Activated naive CD8-positive, alpha-beta T cell treated with anti-CD3 and anti-CD28 coated beads, Interleukin-2, amount 50 U/mL, for 24 hours (primary cell): Measurements from ENCODE around the gene GABBR1.
A peak's percentile ranks its signal among the peaks of the same experiment; 100 is the strongest.
"Not testable (repeated sequence)": the region's sequence is repeated elsewhere in the genome, so short reads cannot be mapped to it uniquely, and the experiment has no call there.

Experiments
- ATAC-seq: fragments of 150-1000 bp; cut with Tn5 transposase; one replicate; pipeline ENCODE4 v1.10.0; 2021
- DNase-seq: peaks from one replicate; pipeline ENCODE4 v3.0.0; 2021
- H3K27ac Mint-ChIP-seq: one replicate; pipeline ENCODE4 v1.8.0; 2021; ENCODE audit warnings: mild to moderate bottlenecking, mixed read lengths
- H3K27me3 Mint-ChIP-seq: one replicate; pipeline ENCODE4 v1.8.0; 2021; ENCODE audit warnings: mixed read lengths
- H3K36me3 Mint-ChIP-seq: one replicate; pipeline ENCODE4 v1.8.0; 2021; ENCODE audit warnings: low read depth, mixed read lengths
- H3K4me1 Mint-ChIP-seq: one replicate; pipeline ENCODE4 v1.8.0; 2021; ENCODE audit warnings: mixed read lengths
- H3K4me3 Mint-ChIP-seq: one replicate; pipeline ENCODE4 v1.8.0; 2021; ENCODE audit warnings: mild to moderate bottlenecking, moderate library complexity, mixed read lengths
- H3K9me3 Mint-ChIP-seq: one replicate; pipeline ENCODE4 v1.8.0; 2021; ENCODE audit warnings: mixed read lengths

GABBR1 gene

GRCh38 chr6:29632789-29633533 is at the start of gene GABBR1:
TSS of gene GABBR1 (minus strand) at chr6:29633183. CDS start at chr6:29632385, 798 bp downstream.
- Mint-ChIP-seq H3K9me3 (no peaks in the 10 kb centered on the region), H3K4me1 (peaks cover 43% of the 10 kb centered on the region), H3K4me3 (peak within 1 kb of the TSS; percentile 86), H3K36me3 (peaks cover 2% of the 10 kb centered on the region), H3K27me3 (peaks cover 10% of the 10 kb centered on the region), H3K27ac (peak within 1 kb of the TSS; percentile 68)
- DNase-seq (peak; percentile 74), ATAC-seq (peak; percentile 81)

GRCh38 chr6:29681811-29682210 is 48.8 kb upstream of the GABBR1 start:
- no peaks in the 10 kb centered on the region for H3K36me3 Mint-ChIP-seq
- DNase-seq (no peak), ATAC-seq (no peak)
- no peak overlapping the region for H3K4me3 Mint-ChIP-seq
- no peaks in the 10 kb centered on the region for H3K4me1 Mint-ChIP-seq
- H3K27ac Mint-ChIP-seq = no peak overlapping the region
- no peaks in the 10 kb centered on the region for H3K9me3 Mint-ChIP-seq
- H3K27me3 Mint-ChIP-seq = peaks cover 11% of the 10 kb centered on the region

GRCh38 chr6:29680904-29681303 is 47.9 kb upstream of the GABBR1 start, which contains the start of gene ZFP57:
TSS of gene ZFP57 (minus strand) at chr6:29681152. CDS start at chr6:29677003, 4,149 bp downstream.
- no peaks in the 10 kb centered on the region for H3K4me1 Mint-ChIP-seq
- H3K27ac Mint-ChIP-seq = no peak within 1 kb of the TSS
- no peak within 1 kb of the TSS for H3K4me3 Mint-ChIP-seq
- ATAC-seq (no peak), DNase-seq (no peak)
- peaks cover 11% of the 10 kb centered on the region for H3K27me3 Mint-ChIP-seq
- no peaks in the 10 kb centered on the region for H3K9me3 Mint-ChIP-seq
- H3K36me3 Mint-ChIP-seq = no peaks in the 10 kb centered on the region

- no peak for ATAC-seq
Observed at GRCh38 chr6:29680416-29680815, 47.4 kb upstream of the GABBR1 start.

DNA sequence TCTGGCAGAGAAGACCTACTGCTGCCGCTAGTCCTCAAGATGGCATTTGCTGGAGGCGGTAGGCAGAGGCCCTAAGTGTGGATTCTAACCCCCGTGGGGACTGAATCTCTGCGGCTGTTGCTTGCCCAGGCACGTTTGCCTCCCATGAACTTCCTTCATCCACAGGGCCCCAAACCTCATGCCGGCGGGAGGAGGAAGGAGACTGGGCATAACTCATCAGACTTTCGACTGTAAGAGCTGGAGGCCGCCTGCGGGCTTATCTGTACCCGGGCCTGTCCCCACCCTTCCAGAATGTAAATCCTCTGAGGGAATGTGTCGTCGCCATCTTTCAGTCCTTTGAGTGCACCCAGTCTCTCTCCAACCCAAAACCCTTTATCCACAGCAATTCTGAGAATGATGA is 47.0 kb upstream of the GABBR1 start:
- Mint-ChIP-seq H3K4me1 (no peaks in the 10 kb centered on the region), H3K27me3 (peaks cover 11% of the 10 kb centered on the region), H3K27ac (no peak overlapping the region), H3K9me3 (no peaks in the 10 kb centered on the region), H3K36me3 (no peaks in the 10 kb centered on the region), H3K4me3 (no peak overlapping the region)
- ATAC-seq (no peak), DNase-seq (no peak)

More at GRCh38 chr6:29680416-29680815, 47.4 kb upstream of the GABBR1 start:
- no peak overlapping the region for H3K27ac Mint-ChIP-seq
- H3K4me3 Mint-ChIP-seq = no peak overlapping the region
- no peaks in the 10 kb centered on the region for H3K9me3 Mint-ChIP-seq
- H3K27me3 Mint-ChIP-seq = peaks cover 11% of the 10 kb centered on the region
- H3K36me3 Mint-ChIP-seq = no peaks in the 10 kb centered on the region
- DNase-seq = no peak
- H3K4me1 Mint-ChIP-seq = no peaks in the 10 kb centered on the region

- H3K4me3 Mint-ChIP-seq = no peak overlapping the region
- no peaks in the 10 kb centered on the region for H3K36me3 Mint-ChIP-seq
- H3K9me3 Mint-ChIP-seq = no peaks in the 10 kb centered on the region
- H3K27me3 Mint-ChIP-seq = peaks cover 9% of the 10 kb centered on the region
- H3K27ac Mint-ChIP-seq = no peak overlapping the region
- no peaks in the 10 kb centered on the region for H3K4me1 Mint-ChIP-seq
- no peak for DNase-seq
- no peak for ATAC-seq
Observed at GRCh38 chr6:29678114-29678513, 45.1 kb upstream of the GABBR1 start.

DNA sequence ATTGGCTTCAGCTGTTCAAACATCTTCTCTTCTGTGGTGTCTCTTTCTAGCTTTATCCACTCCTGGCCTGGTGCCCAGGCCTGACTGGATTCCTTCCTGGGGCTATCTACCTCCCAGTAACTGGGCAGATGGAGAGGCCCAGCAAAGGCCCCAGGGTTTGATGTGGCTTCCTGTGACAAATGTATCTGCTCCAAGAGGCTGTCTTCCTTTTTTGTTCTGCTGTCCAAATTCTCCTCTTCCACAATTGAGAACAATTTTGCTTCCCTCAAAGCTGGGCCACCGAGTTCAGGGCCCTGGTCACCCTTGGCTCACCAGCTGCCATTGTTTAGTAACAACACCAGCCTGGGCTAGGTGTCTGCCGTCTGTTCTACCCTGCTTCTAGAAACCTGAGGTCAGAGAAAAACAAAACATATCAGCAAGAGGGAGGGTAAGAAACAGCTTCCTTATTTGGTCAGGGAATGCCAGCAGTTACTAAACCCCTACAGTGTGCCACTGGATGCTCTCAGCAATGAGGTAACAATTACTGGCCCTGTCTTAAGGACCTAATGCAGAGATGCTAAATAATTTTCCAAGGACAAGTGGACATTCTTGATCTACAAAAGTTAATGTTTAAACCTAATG is 44.1 kb upstream of the GABBR1 start:
- H3K4me1 Mint-ChIP-seq = no peaks in the 10 kb centered on the region
- H3K4me3 Mint-ChIP-seq = no peak overlapping the region
- DNase-seq (no peak), ATAC-seq (no peak)
- H3K36me3 Mint-ChIP-seq = no peaks in the 10 kb centered on the region
- H3K27ac Mint-ChIP-seq = no peak overlapping the region
- peaks cover 10% of the 10 kb centered on the region for H3K27me3 Mint-ChIP-seq
- H3K9me3 Mint-ChIP-seq = no peaks in the 10 kb centered on the region

DNA sequence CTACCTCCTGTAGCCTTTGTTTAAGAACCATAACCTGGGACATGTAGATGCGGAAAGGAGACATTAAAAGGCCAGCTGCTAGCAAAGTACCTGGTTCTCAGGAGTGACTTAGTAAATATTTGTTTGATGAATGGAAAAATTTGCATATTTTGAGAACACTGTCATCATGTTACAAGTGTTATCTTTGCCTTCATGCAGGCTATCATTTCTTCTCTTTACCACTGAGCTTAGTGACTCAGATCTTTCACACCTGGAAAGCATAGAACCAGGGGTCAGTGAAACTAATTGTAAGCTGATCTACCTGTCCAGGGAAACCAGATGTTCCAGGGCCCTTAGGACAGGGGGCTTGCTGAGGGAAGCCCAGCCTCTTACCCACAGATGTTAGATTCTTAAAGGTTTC is 42.6 kb upstream of the GABBR1 start:
- Mint-ChIP-seq H3K36me3 (no peaks in the 10 kb centered on the region), H3K4me1 (no peaks in the 10 kb centered on the region), H3K27me3 (peaks cover 13% of the 10 kb centered on the region), H3K4me3 (no peak overlapping the region), H3K27ac (no peak overlapping the region), H3K9me3 (no peaks in the 10 kb centered on the region)
- DNase-seq (no peak), ATAC-seq (no peak)

DNA sequence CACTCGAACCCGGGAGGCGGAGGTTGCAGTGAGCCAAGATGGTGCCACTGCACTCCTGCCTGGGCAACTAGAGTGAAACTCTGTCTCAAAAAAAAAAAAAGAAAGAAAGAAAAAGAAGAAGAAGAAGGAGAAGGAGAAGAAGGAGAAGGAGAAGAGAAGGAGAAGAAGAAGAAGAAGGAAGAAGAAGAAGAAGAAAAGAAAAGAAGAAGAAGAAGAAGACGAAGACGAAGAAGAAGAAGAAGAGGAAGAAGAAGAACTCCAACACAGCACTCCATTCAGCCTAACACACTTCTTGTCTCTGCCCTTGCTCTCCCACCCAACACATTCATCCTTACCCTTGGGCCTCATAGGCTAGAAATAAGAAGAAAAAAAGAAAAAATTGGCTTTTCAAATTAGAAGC is 41.0 kb upstream of the GABBR1 start:
- H3K36me3 Mint-ChIP-seq = no peaks in the 10 kb centered on the region

GRCh38 chr6:29673161-29673560 is 40.2 kb upstream of the GABBR1 start:
- Mint-ChIP-seq H3K9me3 (no peaks in the 10 kb centered on the region), H3K27ac (no peak overlapping the region), H3K27me3 (peaks cover 11% of the 10 kb centered on the region), H3K36me3 (no peaks in the 10 kb centered on the region), H3K4me1 (no peaks in the 10 kb centered on the region), H3K4me3 (no peak overlapping the region)
- ATAC-seq (no peak), DNase-seq (no peak)

More for the DNA sequence above, 41.0 kb upstream of the GABBR1 start:
- H3K4me3 Mint-ChIP-seq = no peak overlapping the region
- H3K9me3 Mint-ChIP-seq = no peaks in the 10 kb centered on the region
- no peak overlapping the region for H3K27ac Mint-ChIP-seq
- ATAC-seq (no peak), DNase-seq (no peak)
- no peaks in the 10 kb centered on the region for H3K4me1 Mint-ChIP-seq
- H3K27me3 Mint-ChIP-seq = peaks cover 10% of the 10 kb centered on the region

- H3K4me3 Mint-ChIP-seq, ATAC-seq, DNase-seq, H3K9me3 Mint-ChIP-seq, H3K36me3 Mint-ChIP-seq, H3K27ac Mint-ChIP-seq, H3K4me1 Mint-ChIP-seq: not testable (repeated sequence)
- H3K27me3 Mint-ChIP-seq = peaks cover 13% of the 10 kb centered on the region
Observed at GRCh38 chr6:29672116-29672515, 39.1 kb upstream of the GABBR1 start.

- DNase-seq = no peak
- Mint-ChIP-seq H3K4me3 (no peak overlapping the region), H3K27ac (no peak overlapping the region), H3K4me1 (no peaks in the 10 kb centered on the region), H3K27me3 (peaks cover 13% of the 10 kb centered on the region), H3K9me3 (no peaks in the 10 kb centered on the region), H3K36me3 (no peaks in the 10 kb centered on the region)
- ATAC-seq = no peak
Observed at GRCh38 chr6:29671026-29671425, 38.0 kb upstream of the GABBR1 start.

DNA sequence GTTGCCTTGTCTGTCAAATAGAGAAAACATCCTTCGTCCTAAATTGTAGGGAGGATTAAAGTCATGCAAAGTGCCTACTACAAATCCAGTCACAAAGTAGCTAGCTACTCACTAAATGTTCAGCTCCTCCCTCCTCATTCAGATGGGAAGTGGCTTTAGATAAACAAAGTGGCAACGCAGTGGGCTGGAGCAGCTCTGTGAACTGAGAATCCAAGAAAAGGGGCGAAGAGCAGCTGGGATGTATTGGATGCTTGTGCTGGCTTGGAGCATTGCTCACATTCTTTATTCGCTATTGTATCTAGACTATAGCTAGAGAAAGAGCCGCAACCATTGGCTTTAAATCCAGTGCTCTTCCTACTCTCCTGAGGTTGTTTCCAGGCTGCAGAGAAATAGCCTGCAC is 34.2 kb upstream of the GABBR1 start:
- Mint-ChIP-seq H3K27ac (no peak overlapping the region), H3K27me3 (peaks cover 24% of the 10 kb centered on the region), H3K36me3 (no peaks in the 10 kb centered on the region), H3K4me1 (no peaks in the 10 kb centered on the region), H3K9me3 (no peaks in the 10 kb centered on the region), H3K4me3 (no peak overlapping the region)
- no peak for DNase-seq
- no peak for ATAC-seq

DNA sequence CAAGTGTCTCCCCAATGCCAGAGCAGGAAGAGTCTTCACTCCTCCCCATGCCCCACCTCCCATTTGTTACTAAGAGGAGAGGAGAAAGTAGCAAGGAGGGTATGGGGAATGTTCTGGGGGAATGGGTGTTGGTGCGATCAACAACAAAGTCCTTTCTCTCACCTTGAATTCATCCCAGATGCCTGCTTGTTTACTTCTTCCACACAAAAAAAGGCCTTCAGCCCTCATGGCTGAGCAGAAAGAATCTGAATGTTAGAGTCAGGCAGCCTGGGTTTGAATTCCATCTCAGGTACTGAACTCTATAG is 33.8 kb upstream of the GABBR1 start:
- no peak for DNase-seq
- Mint-ChIP-seq H3K27me3 (peaks cover 28% of the 10 kb centered on the region), H3K4me3 (no peak overlapping the region), H3K36me3 (no peaks in the 10 kb centered on the region), H3K4me1 (no peaks in the 10 kb centered on the region), H3K27ac (no peak overlapping the region), H3K9me3 (no peaks in the 10 kb centered on the region)
- no peak for ATAC-seq

DNA sequence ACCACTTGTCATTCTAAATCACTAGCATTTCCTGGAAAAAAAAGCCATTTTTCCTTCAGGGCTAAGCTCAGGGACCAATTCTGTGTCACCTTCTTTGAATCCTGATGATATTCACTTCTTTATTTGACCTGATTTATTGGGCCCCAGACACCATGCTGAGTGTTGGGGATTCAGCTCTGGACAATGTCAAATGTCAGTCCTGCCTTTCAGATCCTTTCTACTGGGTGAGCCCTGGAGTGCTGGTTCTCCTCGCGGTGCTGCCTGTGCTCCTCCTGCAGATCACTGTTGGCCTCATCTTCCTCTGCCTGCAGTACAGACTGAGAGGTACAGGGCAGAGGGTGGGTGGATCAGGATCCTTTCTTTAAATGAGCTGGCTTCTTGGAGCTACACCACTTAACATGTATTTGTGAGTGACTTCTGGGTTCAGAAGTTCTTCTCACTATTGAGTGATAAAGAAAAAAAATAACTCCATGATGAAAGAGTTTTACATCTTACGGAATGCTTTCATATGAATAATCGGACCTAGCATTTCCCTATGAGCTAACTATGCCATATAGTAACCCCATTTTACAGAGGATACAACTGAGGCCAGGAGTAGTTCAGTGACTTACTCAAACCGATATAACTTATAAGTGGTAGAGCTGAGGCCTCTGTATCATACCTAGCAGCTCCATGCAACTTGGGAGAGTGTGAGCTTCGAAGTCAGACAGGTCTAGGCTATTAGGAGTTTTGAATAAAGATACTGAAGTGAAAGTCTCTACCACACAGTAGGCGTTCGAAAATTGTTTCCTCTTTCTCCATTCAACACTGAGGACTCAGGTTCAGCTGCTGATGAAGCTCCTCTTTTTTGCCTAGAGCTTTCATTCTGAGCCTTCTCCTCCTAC is 33.2 kb upstream of the GABBR1 start:
- DNase-seq = no peak

More for the DNA sequence above, 33.2 kb upstream of the GABBR1 start:
- peaks cover 33% of the 10 kb centered on the region for H3K27me3 Mint-ChIP-seq
- no peak overlapping the region for H3K27ac Mint-ChIP-seq
- no peaks in the 10 kb centered on the region for H3K9me3 Mint-ChIP-seq
- H3K4me3 Mint-ChIP-seq = no peak overlapping the region
- no peaks in the 10 kb centered on the region for H3K36me3 Mint-ChIP-seq
- no peaks in the 10 kb centered on the region for H3K4me1 Mint-ChIP-seq
- no peak for ATAC-seq
